ENCODE results near the gene SUB1.
"Not testable (repeated sequence)": the region's sequence is repeated elsewhere in the genome, so short reads cannot be mapped to it uniquely, and the experiment has no call there.

Gene SUB1

GRCh38 chr5:32615236-32615635 is 29.9 kb downstream of the SUB1 start:
- Histone ChIP-seq H3K4me1 (ENCODE audit: control insufficient read depth, insufficient read depth, low read length) (no peaks in the 10 kb centered on the region), H3K27me3 (ENCODE audit: control insufficient read depth, insufficient read depth, low read length) (no peaks in the 10 kb centered on the region), H3K27ac (ENCODE audit: low read depth, low read length) (no peak overlapping the region), H3K4me3 (ENCODE audit: low read length) (no peak overlapping the region), H3K9ac (ENCODE audit: low read length) (no peak overlapping the region), H3K36me3 (ENCODE audit: control insufficient read depth, insufficient read depth, low read length) (no peaks in the 10 kb centered on the region)

DNA sequence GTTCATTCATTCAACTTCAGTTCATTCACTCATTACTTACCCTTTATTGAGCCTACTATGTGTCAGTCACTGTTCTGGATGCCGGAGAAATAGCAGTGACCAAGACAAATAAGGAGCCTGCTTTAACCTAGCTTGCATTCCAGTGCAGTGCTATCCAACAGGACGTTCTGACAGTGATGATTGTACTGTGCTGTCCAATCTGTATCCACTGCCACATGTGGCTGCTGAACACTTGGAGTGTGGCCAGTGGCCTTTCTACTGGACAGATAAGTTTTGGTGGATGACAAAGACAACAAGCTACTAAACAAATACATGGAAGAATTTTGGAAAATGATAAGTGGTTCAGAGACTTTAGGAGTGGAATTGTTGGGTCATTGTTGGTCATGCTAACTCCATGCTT is 33.6 kb downstream of the SUB1 start:
- Histone ChIP-seq H3K4me3 (ENCODE audit: low read length) (no peak overlapping the region), H3K27me3 (ENCODE audit: control insufficient read depth, insufficient read depth, low read length) (no peaks in the 10 kb centered on the region), H3K4me1 (ENCODE audit: control insufficient read depth, insufficient read depth, low read length) (no peaks in the 10 kb centered on the region), H3K36me3 (ENCODE audit: control insufficient read depth, insufficient read depth, low read length) (no peaks in the 10 kb centered on the region), H3K9ac (ENCODE audit: low read length) (no peak overlapping the region), H3K27ac (ENCODE audit: low read depth, low read length) (no peak overlapping the region)

DNA sequence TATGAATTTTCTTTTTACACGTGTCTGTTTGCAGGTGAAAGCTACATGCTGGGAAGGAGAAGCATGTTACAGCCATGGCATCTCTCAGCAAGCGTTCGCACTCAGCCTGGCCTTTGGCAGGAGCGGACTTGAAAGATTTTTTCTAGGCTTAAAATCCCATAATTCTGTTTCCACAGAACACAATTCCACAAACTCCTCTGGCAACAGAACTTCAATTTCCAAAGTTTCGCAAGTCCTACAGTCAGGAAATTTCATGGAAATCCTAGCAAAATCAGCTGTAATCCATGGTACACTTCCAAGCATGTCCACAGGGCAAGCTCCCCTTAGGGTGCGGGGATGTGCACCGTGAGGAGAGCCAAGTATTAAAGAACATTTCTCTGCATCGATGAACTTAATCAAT is 35.9 kb downstream of the SUB1 start:
- H3K4me3 ChIP-seq (ENCODE audit: low read length), result no peak overlapping the region
- no peaks in the 10 kb centered on the region for H3K4me1 ChIP-seq (ENCODE audit: control insufficient read depth, insufficient read depth, low read length)
- no peaks in the 10 kb centered on the region for H3K36me3 ChIP-seq (ENCODE audit: control insufficient read depth, insufficient read depth, low read length)
- no peak overlapping the region for H3K9ac ChIP-seq (ENCODE audit: low read length)
- H3K27ac ChIP-seq (ENCODE audit: low read depth, low read length), result no peak overlapping the region
- H3K27me3 ChIP-seq (ENCODE audit: control insufficient read depth, insufficient read depth, low read length), result no peaks in the 10 kb centered on the region

DNA sequence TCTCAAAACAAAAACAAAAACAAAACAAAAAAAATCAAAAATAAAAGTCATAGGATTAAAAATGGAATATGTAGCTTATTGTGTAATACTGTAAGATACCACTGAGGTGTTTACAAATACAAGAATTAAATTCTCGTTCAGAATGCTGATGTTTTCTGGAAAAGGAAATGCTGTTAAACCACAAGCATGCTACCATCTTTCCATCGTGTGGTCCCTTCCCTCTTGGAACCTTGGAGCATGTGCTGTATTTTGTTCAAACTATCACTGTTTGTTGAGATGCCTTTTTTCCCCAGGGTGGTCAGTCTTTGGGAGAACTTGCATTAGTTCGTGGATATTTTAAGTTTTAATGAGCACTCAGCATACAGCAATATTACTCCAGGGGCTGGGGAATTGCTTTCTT is 39.7 kb downstream of the SUB1 start:
- no peak overlapping the region for H3K4me3 ChIP-seq (ENCODE audit: low read length)
- H3K4me1 ChIP-seq (ENCODE audit: control insufficient read depth, insufficient read depth, low read length), result no peaks in the 10 kb centered on the region
- H3K27ac ChIP-seq (ENCODE audit: low read depth, low read length), result no peak overlapping the region
- no peaks in the 10 kb centered on the region for H3K27me3 ChIP-seq (ENCODE audit: control insufficient read depth, insufficient read depth, low read length)
- no peaks in the 10 kb centered on the region for H3K36me3 ChIP-seq (ENCODE audit: control insufficient read depth, insufficient read depth, low read length)
- no peak overlapping the region for H3K9ac ChIP-seq (ENCODE audit: low read length)

- no peaks in the 10 kb centered on the region for H3K4me1 ChIP-seq (ENCODE audit: control insufficient read depth, insufficient read depth, low read length)
- no peak overlapping the region for H3K4me3 ChIP-seq (ENCODE audit: low read length)
These were observed 40.2 kb downstream of the SUB1 start for GRCh38 chr5:32625547-32625946.

GRCh38 chr5:32627219-32627870 is 42.0 kb downstream of the SUB1 start:
- no peak overlapping the region for H3K9ac ChIP-seq (ENCODE audit: low read length)
- H3K27ac ChIP-seq (ENCODE audit: low read depth, low read length), result no peak overlapping the region
- H3K4me1 ChIP-seq (ENCODE audit: control insufficient read depth, insufficient read depth, low read length), result no peaks in the 10 kb centered on the region
- no peaks in the 10 kb centered on the region for H3K27me3 ChIP-seq (ENCODE audit: control insufficient read depth, insufficient read depth, low read length)
- no peak overlapping the region for H3K4me3 ChIP-seq (ENCODE audit: low read length)
- no peaks in the 10 kb centered on the region for H3K36me3 ChIP-seq (ENCODE audit: control insufficient read depth, insufficient read depth, low read length)

More at GRCh38 chr5:32625547-32625946, 40.2 kb downstream of the SUB1 start:
- Histone ChIP-seq H3K27me3 (ENCODE audit: control insufficient read depth, insufficient read depth, low read length) (no peaks in the 10 kb centered on the region), H3K9ac (ENCODE audit: low read length) (no peak overlapping the region), H3K27ac (ENCODE audit: low read depth, low read length) (no peak overlapping the region), H3K36me3 (ENCODE audit: control insufficient read depth, insufficient read depth, low read length) (no peaks in the 10 kb centered on the region)

DNA sequence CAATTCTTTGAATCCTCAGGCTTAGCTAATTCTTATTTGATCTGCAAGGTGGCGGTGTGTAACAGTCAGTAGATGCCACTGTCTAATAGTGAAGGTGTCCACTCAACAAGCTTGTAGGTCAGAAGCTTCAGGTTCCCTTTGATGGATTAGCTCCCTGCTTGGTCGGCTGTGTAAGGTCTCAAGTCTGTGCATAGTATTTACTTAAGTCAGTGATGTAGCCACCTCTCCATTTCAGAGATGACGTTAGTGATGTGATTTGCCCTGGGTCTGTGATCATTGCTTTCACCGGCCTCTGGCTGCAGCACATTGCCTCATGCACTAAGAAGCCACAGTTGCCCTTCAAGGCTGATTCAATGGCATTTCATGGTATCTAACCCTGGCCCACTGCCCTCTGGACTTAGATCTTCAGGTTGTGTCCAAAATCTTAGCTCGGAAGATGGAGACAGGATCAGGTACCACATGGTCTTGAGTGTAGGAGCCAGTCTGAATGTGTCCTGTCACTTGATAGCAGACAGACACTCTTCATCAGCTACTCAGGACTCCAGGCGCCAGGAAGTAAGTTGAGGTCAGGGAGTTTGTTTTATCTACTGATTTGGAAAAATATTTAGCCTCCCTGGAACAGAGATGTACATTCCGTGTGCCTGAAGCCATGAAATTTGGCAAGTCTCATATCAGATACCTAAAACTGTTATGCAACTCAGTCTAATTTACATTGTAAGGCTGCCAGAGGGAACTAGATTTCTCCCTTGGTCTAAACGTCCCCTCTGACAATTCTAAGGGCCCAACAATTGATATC is 42.9 kb downstream of the SUB1 start:
- Histone ChIP-seq H3K27ac (ENCODE audit: low read depth, low read length) (no peak overlapping the region), H3K4me1 (ENCODE audit: control insufficient read depth, insufficient read depth, low read length) (no peaks in the 10 kb centered on the region), H3K27me3 (ENCODE audit: control insufficient read depth, insufficient read depth, low read length) (no peaks in the 10 kb centered on the region), H3K9ac (ENCODE audit: low read length) (no peak overlapping the region), H3K4me3 (ENCODE audit: low read length) (no peak overlapping the region), H3K36me3 (ENCODE audit: control insufficient read depth, insufficient read depth, low read length) (no peaks in the 10 kb centered on the region)

DNA sequence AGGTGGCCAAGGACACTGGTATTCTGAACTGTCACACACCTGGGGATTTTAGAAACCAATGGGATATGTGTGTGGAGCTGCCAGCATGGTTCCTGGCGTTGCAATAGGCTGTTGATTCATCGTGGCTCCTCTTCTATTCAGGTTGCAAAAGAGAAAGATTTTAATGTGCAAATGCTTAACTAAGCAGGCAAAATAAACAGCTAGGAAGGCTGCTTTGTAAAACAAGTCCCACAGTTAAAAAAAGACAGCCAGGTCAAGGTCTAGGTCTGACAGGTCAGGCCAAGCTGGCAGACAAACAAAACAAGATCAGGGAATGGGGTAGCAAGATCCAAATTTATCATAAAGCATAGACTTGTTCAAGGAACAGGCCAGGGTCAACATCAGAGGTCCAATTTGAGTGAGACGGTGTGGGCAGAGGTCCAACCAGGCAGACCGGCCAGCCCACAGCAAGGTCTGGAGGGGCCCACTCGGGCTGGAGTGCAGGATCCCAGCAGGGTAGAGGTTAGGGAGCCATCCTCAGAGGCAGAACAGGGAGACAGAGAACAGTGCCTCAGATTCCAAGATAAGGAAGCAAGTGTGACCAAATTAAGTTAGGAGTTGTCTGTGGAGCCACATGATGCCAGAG is 45.6 kb downstream of the SUB1 start:
- H3K36me3 ChIP-seq (ENCODE audit: control insufficient read depth, insufficient read depth, low read length), result no peaks in the 10 kb centered on the region
- no peaks in the 10 kb centered on the region for H3K27me3 ChIP-seq (ENCODE audit: control insufficient read depth, insufficient read depth, low read length)
- H3K9ac ChIP-seq (ENCODE audit: low read length), result no peak overlapping the region
- H3K4me1 ChIP-seq (ENCODE audit: control insufficient read depth, insufficient read depth, low read length), result no peaks in the 10 kb centered on the region
- no peak overlapping the region for H3K4me3 ChIP-seq (ENCODE audit: low read length)
- no peak overlapping the region for H3K27ac ChIP-seq (ENCODE audit: low read depth, low read length)

GRCh38 chr5:32633017-32633416 is 47.7 kb downstream of the SUB1 start:
- not testable (repeated sequence) for H3K27me3 ChIP-seq (ENCODE audit: control insufficient read depth, insufficient read depth, low read length); H3K4me3 ChIP-seq (ENCODE audit: low read length); H3K36me3 ChIP-seq (ENCODE audit: control insufficient read depth, insufficient read depth, low read length); H3K4me1 ChIP-seq (ENCODE audit: control insufficient read depth, insufficient read depth, low read length); H3K9ac ChIP-seq (ENCODE audit: low read length); H3K27ac ChIP-seq (ENCODE audit: low read depth, low read length)

GRCh38 chr5:32638309-32638708 is 53.0 kb downstream of the SUB1 start:
- H3K4me1 ChIP-seq (ENCODE audit: control insufficient read depth, insufficient read depth, low read length), result no peaks in the 10 kb centered on the region
- H3K9ac ChIP-seq (ENCODE audit: low read length), result no peak overlapping the region
- no peaks in the 10 kb centered on the region for H3K27me3 ChIP-seq (ENCODE audit: control insufficient read depth, insufficient read depth, low read length)
- no peak overlapping the region for H3K4me3 ChIP-seq (ENCODE audit: low read length)
- H3K36me3 ChIP-seq (ENCODE audit: control insufficient read depth, insufficient read depth, low read length), result no peaks in the 10 kb centered on the region
- H3K27ac ChIP-seq (ENCODE audit: low read depth, low read length), result no peak overlapping the region

DNA sequence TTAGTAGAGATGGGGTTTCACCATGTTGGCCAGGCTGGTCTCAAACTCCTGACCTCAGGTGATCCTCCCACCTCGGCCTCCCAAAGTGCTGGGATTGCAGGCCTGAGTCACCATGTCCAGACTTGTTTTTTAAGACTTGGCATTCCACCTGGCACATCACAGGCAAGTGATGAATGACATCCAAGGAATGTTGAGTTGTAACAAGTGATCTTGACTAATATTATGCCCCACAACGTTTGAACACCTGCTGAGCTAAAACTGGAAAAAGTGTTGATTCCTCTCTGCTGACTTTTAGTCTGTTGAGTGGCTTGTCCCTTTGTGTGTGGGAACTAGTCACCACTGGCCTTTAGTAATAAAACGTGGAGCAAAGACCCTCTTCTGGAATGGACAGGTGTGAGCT is 54.6 kb downstream of the SUB1 start:
- H3K36me3 ChIP-seq (ENCODE audit: control insufficient read depth, insufficient read depth, low read length), result no peaks in the 10 kb centered on the region
- H3K4me3 ChIP-seq (ENCODE audit: low read length), result no peak overlapping the region
- H3K27ac ChIP-seq (ENCODE audit: low read depth, low read length), result no peak overlapping the region
- no peak overlapping the region for H3K9ac ChIP-seq (ENCODE audit: low read length)
- no peaks in the 10 kb centered on the region for H3K27me3 ChIP-seq (ENCODE audit: control insufficient read depth, insufficient read depth, low read length)
- no peaks in the 10 kb centered on the region for H3K4me1 ChIP-seq (ENCODE audit: control insufficient read depth, insufficient read depth, low read length)

DNA sequence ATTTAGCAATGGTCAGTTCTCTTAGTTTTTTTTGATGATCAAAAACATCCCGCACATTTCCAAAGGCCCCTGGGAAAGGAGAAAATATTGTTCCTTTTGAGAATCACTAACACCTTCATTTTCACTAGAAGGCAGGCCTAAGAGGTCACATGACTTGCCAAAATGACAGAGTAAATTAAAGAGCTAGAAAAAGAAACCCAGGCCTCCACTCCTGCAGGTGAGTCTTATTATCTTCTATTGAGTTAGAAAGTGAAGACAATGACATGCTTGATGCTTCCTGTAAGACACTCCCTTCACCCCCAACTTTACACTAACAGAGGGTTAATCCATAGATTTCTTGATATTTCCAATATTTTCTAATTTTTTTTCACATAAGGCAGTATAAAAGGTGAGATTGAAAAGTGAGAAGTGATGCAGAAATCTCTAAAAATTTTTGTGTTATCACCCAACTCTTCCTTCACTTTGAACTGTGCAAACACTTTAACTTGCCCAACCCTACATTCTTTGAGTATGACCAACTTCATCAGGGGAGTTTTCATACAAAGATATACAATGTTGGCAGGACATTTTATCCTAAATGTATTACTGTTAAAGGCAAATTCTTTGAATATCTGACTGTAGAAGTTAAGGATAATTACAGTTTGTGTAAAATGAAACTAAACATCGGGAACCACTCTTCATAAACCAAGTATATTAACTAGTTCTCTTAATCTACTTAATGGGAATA is 57.1 kb downstream of the SUB1 start:
- Histone ChIP-seq H3K27me3 (ENCODE audit: control insufficient read depth, insufficient read depth, low read length) (no peaks in the 10 kb centered on the region), H3K27ac (ENCODE audit: low read depth, low read length) (no peak overlapping the region), H3K9ac (ENCODE audit: low read length) (no peak overlapping the region), H3K36me3 (ENCODE audit: control insufficient read depth, insufficient read depth, low read length) (no peaks in the 10 kb centered on the region), H3K4me3 (ENCODE audit: low read length) (no peak overlapping the region), H3K4me1 (ENCODE audit: control insufficient read depth, insufficient read depth, low read length) (no peaks in the 10 kb centered on the region)

All from rectal smooth muscle tissue (tissue), 1 donor.